ENCODE measurements around the gene CCNA2. TPM values are rescaled to one million over a fixed set of nuclear protein-coding genes. Genes with fewer than 3 reads are reported as not detected.

CCNA2 gene
- total RNA-seq, 1 experiment from 2014 or later, result 140 TPM

DNA sequence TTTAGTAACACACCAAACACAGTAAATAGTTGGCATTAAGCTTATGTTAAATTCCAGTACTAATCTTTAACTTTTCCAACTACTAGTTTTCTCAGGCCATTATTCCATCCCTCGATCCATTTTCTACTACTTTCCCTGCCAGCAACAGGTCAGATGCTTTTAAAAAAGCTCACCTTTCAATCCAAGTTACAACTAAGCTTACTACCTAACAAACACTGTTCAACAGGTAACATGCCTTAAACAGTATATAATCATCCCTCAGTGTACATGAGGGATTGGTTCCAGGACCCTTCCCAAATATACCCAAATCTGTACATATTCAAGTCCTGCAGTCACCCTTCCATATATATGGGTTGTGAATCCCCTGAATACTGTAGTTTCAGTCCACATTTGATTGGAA, 5.5 kb downstream of the CCNA2 start:
- no peak overlapping the region for H3K4me3 ChIP-seq
- H3K9me3 ChIP-seq, result no peaks in the 10 kb centered on the region
- H3K36me3 ChIP-seq, result peaks cover 90% of the 10 kb centered on the region
- no peak for DNase-seq
- no peaks in the 10 kb centered on the region for H3K27me3 ChIP-seq

DNA sequence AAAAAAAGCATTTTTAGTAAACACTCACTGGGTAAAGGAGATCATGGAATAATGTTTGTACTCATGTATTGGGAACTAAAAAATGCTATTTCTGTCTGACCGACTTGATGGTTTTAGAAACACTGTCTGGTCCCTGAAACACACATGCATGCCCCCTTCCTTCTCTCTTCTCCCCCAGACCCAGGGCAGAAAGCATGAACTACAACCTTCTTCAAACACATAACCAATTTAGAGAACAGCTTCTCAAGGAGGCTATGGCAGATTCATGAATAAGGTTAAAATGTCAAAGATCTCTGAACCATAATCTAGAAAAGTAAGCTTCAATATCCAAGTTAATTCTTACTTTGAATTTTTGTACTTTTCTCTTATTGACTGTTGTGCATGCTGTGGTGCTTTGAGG, 6.0 kb downstream of the CCNA2 start:
- no peak overlapping the region for H3K4me3 ChIP-seq
- H3K9me3 ChIP-seq, result no peaks in the 10 kb centered on the region
- DNase-seq, result no peak
- peaks cover 96% of the 10 kb centered on the region for H3K36me3 ChIP-seq
- H3K27me3 ChIP-seq, result no peaks in the 10 kb centered on the region

DNA sequence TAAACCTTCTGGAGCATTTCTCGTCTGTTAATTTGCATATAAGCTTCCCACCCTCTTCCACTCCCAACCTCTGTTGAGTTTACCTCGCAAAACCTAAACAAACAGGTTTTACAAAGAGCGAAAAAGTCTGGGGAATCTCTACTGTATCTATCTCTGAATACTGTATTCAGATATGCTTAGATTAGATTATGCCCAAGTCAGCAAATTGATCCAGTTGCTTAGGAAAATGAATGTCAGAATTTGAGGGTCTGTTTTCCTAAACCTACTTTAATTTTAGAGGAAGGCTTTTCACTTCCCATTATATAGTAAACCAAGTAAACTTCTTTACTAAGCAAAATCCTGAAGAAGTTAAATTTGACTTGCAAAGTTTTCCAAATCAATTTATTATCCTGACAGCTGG, 6.7 kb downstream of the CCNA2 start:
- H3K36me3 ChIP-seq, result peaks cover 95% of the 10 kb centered on the region
- no peak for DNase-seq

DNA sequence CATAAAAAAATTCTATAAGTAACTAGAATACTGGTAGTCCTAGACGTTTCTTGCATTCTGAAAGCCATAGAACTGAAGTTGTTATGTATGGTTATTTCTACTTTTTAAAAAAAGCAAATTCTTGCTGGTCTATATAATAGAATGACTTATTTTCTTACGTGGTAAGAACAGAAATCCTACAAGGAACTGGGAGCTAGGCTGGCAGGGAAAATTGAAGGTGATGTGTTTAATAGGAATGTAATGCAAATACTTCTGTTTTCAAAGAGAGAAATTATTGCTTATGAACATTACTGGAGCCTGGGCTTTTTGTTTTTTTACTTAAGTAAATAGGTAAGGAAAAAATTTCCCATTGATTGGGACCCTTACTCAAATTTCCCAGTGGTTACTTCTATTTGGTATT, 8.9 kb downstream of the CCNA2 start:
- no peak overlapping the region for H3K4me3 ChIP-seq
- no peak for DNase-seq
- peaks cover 81% of the 10 kb centered on the region for H3K36me3 ChIP-seq
- no peaks in the 10 kb centered on the region for H3K9me3 ChIP-seq
- no peaks in the 10 kb centered on the region for H3K27me3 ChIP-seq

More for the DNA sequence above, 6.7 kb downstream of the CCNA2 start:
- no peak overlapping the region for H3K4me3 ChIP-seq
- no peaks in the 10 kb centered on the region for H3K27me3 ChIP-seq
- no peaks in the 10 kb centered on the region for H3K9me3 ChIP-seq

DNA sequence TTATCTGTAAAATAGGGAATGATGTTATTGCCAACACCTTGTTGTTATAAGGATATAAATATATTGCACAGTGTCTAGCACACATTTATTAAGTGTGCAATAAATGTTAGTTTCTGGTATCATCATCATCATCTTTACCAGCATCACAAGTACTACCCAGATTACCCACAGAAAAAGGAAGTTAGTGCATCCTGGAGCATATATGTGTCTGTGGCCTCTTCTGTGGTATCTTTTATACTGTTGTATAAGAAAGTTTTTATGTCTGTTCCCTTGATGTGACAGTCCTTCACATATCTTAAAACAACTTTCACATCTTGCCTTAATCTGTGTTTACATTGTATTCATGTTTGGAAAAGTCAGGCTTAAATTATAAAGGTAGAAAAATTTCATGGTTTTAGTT, 12.6 kb downstream of the CCNA2 start:
- Histone ChIP-seq H3K27me3 (no peaks in the 10 kb centered on the region), H3K36me3 (peaks cover 77% of the 10 kb centered on the region), H3K9me3 (no peaks in the 10 kb centered on the region), H3K4me3 (no peak overlapping the region)
- DNase-seq, result no peak

DNA sequence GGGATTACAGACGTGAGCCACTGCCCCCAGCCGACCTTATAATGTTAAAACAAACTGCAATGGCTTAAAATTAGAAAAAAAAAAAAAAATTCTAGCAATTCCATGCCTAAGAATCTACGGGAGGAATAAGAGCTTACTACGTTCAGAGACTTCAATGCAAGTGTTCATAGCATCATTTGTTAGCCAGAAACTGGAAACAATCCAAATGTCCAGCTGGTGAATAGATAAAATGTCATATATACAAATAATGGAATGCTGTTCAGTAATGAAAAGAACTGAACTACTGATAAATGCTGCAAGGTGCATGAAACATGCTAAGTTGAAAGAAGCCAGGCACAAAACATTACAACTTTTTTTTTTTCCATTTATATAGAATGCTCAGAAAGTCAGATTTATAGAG, 17.3 kb downstream of the CCNA2 start:
- no peaks in the 10 kb centered on the region for H3K9me3 ChIP-seq
- H3K4me3 ChIP-seq, result no peak overlapping the region
- H3K36me3 ChIP-seq, result peaks cover 78% of the 10 kb centered on the region
- H3K27me3 ChIP-seq, result no peaks in the 10 kb centered on the region
- no peak for DNase-seq

DNA sequence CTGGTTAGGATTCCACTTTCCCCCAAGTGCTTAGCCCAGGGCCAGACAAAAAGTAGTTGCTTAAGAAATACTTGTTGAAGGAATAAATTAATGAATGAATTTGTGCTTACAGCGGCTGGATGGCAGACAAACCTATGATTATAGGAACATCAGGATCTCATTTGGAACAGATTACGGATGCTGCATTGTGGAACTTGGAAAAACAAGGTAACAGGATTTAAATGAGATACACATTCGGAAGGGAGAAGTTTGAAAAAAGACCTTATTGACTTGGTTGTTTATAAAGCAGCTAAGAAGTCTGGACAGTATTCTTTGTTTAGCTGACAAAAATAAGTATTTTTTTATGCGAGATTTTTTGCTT, 22.0 kb downstream of the CCNA2 start:
- no peak for DNase-seq
- Histone ChIP-seq H3K36me3 (peaks cover 50% of the 10 kb centered on the region), H3K4me3 (peak overlapping the region; percentile 85), H3K9me3 (no peaks in the 10 kb centered on the region), H3K27me3 (no peaks in the 10 kb centered on the region)

DNA sequence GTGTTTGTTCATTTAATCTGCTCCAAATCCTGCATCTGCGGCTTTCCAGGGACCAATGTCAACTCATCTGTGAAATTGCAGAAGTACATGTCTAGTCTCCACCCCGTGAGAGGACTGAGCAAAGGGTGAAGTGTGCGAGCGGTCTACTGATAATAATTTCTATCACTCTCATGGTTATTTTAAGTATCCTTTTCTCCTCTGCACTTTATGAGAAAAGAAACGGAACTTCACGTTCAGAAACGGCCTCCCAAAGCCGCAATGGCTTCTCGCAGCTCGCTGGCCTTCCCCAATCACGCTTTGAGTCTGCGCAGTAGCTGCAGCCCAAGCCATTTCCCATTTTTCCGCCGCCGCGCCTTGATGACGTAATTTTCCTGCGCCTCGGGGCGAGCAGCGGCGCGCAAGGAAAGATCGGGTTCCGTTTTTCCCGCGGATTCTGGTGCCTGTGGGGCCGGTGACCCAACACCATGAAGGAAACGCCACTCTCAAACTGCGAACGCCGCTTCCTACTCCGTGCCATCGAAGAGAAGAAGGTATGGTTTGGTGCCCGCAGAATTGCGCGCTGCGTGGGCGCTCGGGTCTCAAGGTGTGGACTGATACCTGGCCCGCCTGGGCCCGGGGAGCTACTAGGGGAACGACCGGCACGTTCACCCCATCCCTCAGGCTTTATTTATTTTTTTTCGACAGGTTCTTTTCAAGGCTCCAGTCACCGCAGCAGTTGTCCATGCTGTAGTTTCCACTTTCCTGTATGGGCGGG, 22.5 kb downstream of the CCNA2 start, which contains the start of gene EXOSC9:
Gene EXOSC9, plus strand, starts transcription at position 363 of the 754 bp plus-strand sequence. Its CDS starts 102 bp downstream, at position 465.
- peak; percentile 94 for DNase-seq
- H3K9me3 ChIP-seq, result no peaks in the 10 kb centered on the region
- H3K4me3 ChIP-seq, result peak within 1 kb of the TSS; percentile 85
- no peaks in the 10 kb centered on the region for H3K27me3 ChIP-seq
- H3K36me3 ChIP-seq, result peaks cover 46% of the 10 kb centered on the region

DNA sequence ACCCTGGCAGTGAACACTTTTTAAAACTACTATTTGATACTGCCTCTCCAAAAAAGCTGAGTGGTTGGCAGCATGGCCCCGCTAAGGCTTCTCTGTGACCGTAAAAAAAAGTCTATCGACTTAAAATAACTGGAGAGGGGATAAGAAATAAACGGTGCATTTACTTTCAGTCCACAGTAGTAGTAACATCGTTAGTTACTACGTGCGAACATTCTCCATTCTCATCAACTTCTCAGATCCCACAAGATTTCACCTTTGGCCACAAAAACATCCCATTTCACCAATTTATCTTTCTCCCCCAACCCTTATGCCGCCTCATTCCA, 23.1 kb downstream of the CCNA2 start:
- peaks cover 40% of the 10 kb centered on the region for H3K36me3 ChIP-seq
- H3K4me3 ChIP-seq, result peak overlapping the region; percentile 85
- DNase-seq, result no peak
- H3K9me3 ChIP-seq, result no peaks in the 10 kb centered on the region
- H3K27me3 ChIP-seq, result no peaks in the 10 kb centered on the region

DNA sequence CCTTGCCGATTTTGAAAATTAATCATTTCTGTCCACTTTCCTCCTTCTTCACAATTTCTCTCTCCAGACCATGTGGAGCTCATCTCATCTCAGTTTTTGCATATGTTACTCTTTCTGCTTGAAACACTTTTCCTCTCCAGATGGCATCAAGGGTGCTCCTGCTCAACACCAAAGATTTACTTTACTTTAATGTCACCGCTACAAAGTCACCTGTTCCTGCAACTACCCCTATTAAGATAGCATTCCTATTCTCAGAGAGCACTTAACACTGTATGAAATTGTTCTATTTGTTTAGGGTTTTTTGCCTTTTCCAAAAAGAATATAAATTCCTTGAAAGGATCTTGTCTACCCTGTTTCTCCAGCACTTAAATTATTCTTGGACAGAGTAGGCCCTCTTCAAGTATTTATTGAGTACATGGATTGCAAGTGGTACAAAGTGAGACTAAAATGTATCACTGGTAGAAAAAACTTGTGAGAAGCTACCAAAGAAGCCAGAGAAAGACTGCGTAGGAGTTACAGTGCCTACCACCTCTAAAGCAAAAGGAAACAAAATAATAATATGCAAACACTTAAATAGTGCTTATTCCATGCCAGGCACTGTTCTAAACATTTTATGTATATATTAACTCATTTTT, 23.7 kb downstream of the CCNA2 start:
- Histone ChIP-seq H3K4me3 (no peak overlapping the region), H3K36me3 (peaks cover 34% of the 10 kb centered on the region), H3K27me3 (no peaks in the 10 kb centered on the region), H3K9me3 (no peaks in the 10 kb centered on the region)
- no peak for DNase-seq

DNA sequence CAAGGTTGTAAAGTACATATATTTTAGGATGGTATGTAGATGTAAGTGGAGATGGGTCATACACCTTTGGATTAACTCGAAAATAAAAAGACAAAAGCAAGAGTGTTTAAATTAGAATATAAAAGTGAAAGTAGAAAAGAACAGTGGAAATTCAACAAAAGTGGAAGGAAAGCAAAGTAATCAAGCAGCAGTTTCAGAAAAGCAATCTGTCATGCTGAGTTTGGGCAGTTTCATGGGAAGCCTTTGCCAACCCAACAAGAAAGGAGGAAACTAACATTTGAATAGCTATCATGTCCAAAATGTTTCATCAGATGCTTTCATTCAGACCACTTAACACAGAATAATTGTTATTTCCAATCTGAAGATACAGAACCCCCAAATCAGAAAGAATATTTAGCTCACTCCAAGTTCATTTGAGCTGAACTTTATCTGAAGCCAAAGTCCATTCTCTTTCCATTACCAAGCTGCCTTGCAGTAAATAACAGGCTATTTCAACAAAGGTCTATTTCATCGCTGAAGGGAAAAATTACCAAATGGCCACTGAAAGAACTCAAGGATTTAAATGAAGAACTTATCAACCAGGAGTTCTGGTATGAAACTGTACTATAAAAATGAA, 24.4 kb downstream of the CCNA2 start:
- DNase-seq, result no peak
- H3K4me3 ChIP-seq, result no peak overlapping the region
- H3K9me3 ChIP-seq, result no peaks in the 10 kb centered on the region
- H3K36me3 ChIP-seq, result peaks cover 27% of the 10 kb centered on the region
- no peaks in the 10 kb centered on the region for H3K27me3 ChIP-seq

DNA sequence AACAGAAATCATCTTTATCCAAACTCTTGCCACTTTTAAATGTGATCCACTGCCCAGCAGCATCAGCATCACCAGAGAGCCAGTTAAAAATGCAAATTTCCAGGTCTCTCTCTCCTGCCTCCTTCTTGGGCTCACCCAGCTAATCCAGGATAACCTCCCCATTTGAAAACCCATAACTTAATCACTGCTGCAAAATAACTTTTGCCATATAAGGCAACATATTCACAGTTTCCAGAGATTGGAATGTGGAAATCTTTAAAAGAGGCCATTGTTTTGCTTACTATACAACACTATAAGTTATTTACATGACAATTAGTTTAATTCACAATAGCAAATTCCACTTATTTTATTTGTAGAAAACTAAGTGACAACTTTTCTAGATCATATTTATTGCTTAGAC, 27.4 kb downstream of the CCNA2 start:
- no peak for DNase-seq
- no peaks in the 10 kb centered on the region for H3K9me3 ChIP-seq
- H3K27me3 ChIP-seq, result no peaks in the 10 kb centered on the region
- H3K4me3 ChIP-seq, result no peak overlapping the region
- H3K36me3 ChIP-seq, result 0 out of 2 replicates have a peak, but pooled peaks cover under 1% of the 10 kb centered on the region

DNA sequence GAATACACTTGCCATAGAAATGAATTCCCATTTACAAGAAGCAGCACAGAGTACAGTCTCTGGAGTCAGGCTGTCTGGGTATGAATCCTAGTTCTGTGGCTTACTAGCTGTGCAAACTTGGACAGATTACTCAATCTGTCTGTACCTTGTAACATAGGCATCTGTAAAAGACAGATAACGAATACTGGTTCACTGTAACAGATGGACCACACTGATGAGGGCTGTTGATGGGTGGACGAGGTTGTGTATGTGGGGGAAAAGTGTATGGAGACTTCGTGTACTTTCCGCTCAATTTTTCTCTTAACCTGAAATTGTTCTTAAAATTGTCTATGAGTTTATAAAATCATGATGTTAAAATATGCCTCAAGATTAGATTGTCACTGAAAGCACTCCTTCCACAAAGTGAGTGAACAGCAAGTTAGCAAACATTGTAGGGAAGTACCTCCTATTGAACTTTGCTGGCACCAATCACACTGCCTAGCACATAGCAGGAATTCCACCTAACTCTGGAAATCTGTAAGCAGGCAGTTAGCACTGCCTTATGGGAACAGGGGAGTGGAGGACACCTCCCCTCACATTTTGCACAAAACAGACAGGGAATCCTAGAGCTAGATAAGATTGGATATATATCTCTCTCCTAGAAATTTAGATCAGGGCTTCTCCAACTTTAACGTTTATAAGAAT, 29.0 kb downstream of the CCNA2 start:
- H3K36me3 ChIP-seq, result no peaks in the 10 kb centered on the region
- H3K9me3 ChIP-seq, result no peaks in the 10 kb centered on the region
- no peaks in the 10 kb centered on the region for H3K27me3 ChIP-seq
- no peak overlapping the region for H3K4me3 ChIP-seq
- DNase-seq, result no peak

DNA sequence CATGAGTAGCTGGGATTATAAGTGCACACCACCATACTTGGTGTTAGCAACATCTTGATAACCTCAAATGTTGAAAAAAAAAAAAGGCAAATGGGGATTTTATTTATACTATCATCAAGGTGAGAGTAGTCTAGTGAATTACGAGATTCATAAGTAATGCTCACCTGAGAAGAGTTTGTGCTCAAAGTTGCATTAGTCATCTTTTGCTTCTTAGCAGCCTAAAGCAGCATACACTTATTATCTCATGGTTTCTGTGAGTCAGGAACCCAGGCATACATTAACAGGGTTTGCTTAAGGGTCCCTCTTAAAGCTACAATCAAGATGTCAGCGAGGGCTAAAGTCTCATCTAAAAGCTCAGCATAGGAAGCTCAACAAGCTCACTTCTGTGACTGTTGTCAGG, 30.7 kb downstream of the CCNA2 start:
- no peaks in the 10 kb centered on the region for H3K36me3 ChIP-seq
- DNase-seq, result no peak
- H3K4me3 ChIP-seq, result no peak overlapping the region
- H3K9me3 ChIP-seq, result no peaks in the 10 kb centered on the region
- no peaks in the 10 kb centered on the region for H3K27me3 ChIP-seq

DNA sequence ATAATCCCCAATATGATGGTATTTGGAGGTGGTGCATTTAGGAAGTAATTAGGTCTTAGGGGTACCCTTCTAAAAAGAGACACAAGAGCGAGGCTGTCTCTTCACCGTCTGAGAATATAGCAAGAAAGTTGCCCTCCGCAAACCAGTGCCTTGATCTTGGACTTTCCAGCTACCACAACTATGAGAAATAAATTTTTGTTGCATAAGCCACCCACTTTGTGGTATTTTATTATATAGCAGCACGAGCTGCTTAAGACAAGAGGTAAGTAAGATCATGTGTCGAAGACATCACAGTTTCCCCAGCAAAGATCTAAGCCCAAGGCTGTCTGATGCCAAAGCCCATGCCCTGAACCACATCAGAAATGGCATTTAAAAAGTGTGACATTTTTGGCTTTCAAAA, 32.2 kb downstream of the CCNA2 start:
- H3K27me3 ChIP-seq, result no peaks in the 10 kb centered on the region
- H3K36me3 ChIP-seq, result no peaks in the 10 kb centered on the region
- no peaks in the 10 kb centered on the region for H3K9me3 ChIP-seq
- DNase-seq, result no peak
- H3K4me3 ChIP-seq, result no peak overlapping the region

DNA sequence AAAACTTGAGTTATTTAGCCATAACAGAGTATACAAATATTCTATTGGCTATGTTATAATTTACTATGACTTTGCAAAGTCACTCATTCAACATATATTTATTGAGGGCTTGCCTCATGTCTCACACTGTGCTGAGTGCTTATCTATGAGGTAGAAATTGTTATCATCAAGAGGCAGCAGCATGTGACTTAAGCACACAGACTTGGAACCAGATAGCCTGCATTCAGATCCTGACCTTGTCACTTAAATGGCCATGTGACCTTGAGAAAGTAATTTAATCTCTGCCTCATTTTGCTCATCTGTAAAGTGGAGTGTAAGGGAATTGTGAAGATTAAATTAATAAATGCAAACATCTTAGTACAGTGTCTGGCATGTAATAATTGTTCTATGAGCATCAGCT, 32.7 kb downstream of the CCNA2 start:
- no peak for DNase-seq
- Histone ChIP-seq H3K27me3 (no peaks in the 10 kb centered on the region), H3K9me3 (no peaks in the 10 kb centered on the region), H3K36me3 (no peaks in the 10 kb centered on the region), H3K4me3 (no peak overlapping the region)

Data from MG63 (cell line).